ENCODE measurements around the gene SV2C.
"Not testable (repeated sequence)": the region's sequence is repeated elsewhere in the genome, so short reads cannot be mapped to it uniquely, and the experiment has no call there.

SV2C gene

GRCh38 chr5:76314643-76315042 lies 231.5 kb downstream of the SV2C start:
- DNase-seq: no peak

- no peak for DNase-seq
These were observed 236.5 kb downstream of the SV2C start for GRCh38 chr5:76319673-76320072.

GRCh38 chr5:76323494-76323893 lies 240.3 kb downstream of the SV2C start:
- DNase-seq: not testable (repeated sequence)

DNA sequence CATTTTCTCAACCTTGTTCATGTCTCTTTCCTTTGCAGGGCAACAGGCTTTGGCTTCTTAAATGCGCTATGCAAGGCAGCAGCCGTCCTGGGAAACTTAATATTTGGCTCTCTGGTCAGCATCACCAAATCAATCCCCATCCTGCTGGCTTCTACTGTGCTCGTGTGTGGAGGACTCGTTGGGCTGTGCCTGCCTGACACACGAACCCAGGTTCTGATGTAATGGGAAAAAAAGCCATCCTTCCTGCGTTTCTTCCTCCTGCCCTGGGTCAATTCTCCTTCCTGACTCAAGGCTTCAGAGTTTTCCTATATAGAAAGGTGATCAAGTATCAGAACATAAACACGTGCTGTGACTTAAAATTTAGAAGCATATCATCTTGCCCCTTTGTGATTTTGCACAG lies 242.1 kb downstream of the SV2C start:
- DNase-seq: no peak

- DNase-seq: no peak
These were observed 242.8 kb downstream of the SV2C start for GRCh38 chr5:76325876-76326491.

DNA sequence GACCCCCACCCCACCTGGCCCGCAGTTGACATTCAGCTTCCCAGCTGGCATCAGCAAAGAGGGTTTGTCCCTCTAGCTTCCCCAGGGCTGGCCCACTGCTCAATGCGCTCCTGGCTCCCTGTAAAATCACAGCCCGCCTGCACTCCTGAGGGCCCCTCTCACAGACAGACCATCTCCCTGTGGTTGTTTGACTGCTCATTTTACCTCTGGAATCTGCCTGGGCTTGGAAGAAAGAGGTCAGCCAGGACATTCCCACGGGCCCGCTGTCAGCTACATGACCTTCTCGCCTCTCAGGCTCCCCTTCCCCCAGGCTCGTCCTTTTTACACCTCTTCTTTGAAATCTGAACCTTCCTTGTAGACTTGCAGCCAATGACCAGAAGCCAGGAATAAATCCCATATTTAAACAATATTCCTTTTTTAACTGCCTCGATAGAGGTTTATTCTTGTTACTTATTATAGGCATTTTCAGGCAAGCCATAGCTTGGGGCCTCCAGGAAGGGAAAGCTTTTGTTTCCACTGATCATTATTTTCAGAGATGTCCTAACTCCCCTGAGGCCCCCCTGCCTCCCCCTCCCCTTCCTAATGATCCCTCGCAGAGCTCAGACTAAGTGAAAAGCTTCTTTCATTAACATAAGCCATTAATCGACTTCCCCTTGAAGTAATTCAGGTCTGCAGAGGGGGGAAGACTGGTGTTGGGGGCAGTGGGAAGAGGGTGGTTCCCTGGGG lies 243.6 kb downstream of the SV2C start:
- no peak for DNase-seq

- no peak for DNase-seq
These were observed 246.2 kb downstream of the SV2C start for GRCh38 chr5:76329346-76329745.

- DNase-seq: no peak
These were observed 247.9 kb downstream of the SV2C start for GRCh38 chr5:76331126-76331525.

DNA sequence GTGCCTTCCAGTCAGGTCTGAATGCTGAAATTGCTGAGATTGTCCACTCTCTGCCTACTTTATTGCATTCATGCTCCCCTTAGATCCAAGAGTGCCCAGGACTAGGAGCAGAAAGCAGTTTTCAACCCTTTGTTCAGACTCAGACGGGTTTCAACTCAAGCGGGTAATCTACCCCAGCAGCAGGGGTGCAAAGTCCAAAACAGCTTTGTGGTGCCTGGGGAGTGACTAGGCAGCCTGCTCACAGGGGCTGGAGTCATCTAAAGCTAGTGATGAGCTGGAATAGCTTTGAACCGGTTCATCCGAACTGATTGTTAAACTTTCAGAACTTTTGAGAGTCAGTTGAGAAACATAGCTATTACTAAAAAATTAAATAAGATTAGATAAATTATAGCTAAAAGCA lies 248.9 kb downstream of the SV2C start:
- no peak for DNase-seq

GRCh38 chr5:76332611-76333205 lies 249.5 kb downstream of the SV2C start:
- DNase-seq: no peak

- no peak for DNase-seq
These were observed 250.4 kb downstream of the SV2C start for GRCh38 chr5:76333571-76333970.

DNA sequence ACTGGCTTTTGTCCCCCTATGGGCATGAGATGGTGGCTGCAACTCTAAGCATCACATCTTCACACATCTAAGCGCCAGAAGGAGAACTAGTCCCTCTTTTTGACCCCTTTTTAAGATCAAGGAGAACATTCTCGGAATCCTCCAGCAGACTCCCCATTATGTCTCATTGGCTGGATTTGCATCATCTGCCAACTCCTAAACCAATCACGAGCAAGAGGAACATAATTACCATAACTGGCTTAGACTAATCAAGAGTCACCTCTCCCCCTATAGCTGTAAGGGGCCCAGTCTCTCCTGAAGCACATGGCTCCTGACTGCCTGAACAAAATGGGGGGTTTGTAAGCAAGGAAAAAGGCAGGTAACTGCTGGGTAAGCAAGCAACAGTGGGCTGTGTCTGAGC lies 251.4 kb downstream of the SV2C start:
- DNase-seq: no peak

DNA sequence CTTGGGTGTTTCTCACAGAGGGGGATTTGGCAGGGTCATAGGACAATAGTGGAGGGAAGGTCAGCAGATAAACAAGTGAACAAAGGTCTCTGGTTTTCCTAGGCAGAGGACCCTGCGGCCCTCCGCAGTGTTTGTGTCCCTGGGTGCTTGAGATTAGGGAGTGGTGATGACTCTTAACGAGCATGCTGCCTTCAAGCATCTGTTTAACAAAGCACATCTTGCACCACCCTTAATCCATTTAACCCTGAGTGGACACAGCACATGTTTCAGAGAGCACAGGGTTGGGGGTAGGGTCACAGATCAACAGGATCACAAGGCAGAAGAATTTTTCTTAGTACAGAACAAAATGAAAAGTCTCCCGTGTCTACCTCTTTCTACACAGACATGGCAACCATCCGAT lies 252.3 kb downstream of the SV2C start:
- not testable (repeated sequence) for DNase-seq

- not testable (repeated sequence) for DNase-seq
These were observed 253.1 kb downstream of the SV2C start for GRCh38 chr5:76336253-76336809.

GRCh38 chr5:76337953-76338451 lies 254.8 kb downstream of the SV2C start:
- DNase-seq: no peak

- no peak for DNase-seq
These were observed 256.7 kb downstream of the SV2C start for GRCh38 chr5:76339919-76340318.

DNA sequence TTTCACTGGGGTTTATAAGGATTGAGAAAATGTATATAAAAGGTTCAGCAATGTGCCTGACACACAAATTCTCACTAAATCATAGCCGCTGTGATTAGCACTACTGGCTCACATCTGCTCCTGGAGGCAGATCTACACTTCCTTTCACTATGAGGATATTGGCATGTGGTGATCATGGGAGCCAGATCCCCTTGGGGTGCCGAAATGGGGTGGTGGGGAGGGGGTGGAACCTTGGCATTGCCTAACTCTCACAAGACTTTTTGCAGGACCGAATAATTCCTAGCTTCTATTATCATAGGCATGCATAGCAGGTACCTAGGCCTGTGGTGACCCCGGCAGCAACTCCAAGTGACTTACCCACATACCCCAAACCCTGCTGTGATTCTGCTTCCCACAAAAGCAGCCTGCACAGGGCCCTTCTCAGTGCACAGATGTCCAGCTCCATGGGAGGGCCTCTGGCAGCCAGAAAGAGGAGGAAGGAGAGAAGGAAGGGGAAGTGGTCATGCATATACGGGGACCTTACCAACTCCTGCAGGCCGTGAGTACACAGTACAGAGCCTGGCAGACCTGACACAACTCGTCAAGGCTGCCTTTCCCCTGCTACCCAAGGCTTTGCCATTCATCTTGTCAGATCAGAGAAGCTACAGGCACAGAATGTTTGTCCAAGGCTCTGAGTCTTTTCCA lies 258.6 kb downstream of the SV2C start:
- DNase-seq: no peak

DNA sequence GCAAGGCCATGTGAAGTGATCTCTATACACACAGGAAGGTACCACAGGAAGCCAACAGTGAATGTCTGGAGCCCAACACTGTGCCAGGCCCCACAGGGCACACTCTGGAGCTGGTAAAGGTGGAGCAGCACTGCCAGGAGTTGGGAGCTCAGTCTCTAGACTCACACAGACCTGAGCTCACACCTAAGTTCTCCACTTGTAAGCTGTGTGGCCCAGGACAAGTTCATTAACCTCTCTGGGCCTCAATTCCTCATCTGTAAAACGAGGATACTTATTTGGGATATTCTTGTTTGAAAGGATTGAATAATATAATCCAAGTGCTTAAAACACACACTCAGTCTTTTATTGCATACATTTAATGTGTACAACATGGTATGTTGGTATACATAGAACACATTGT lies 259.3 kb downstream of the SV2C start:
- no peak for DNase-seq

GRCh38 chr5:76345582-76345981 lies 262.4 kb downstream of the SV2C start:
- no peak for DNase-seq

DNA sequence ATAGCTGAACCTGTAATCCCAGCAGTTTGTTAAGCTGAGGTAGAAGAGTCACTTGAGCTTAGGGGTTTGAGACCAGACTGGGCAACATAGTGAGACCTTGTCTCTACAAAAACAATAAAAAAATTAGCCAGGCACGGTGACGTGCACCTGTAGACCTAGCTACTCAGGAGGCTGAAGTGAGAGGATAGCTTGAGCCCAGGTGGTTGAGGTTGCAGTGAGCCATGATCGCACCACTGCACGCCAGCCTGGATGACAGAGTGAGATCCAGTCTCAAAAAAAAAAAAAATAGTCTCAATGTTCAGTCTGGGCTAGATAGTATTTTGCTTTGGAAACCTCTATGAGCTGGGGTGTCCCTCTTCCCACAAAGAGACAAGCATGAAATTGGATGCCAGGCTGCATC lies 268.0 kb downstream of the SV2C start:
- DNase-seq: no peak

- DNase-seq: no peak
These were observed 268.4 kb downstream of the SV2C start for GRCh38 chr5:76351577-76351976.

- DNase-seq: no peak
These were observed 273.7 kb downstream of the SV2C start for GRCh38 chr5:76356887-76357286.

All from NCI-H2227 treated with DMSO at 0.1 percent for 48 hours (cell line).